Endothelial cell (in vitro differentiated cells): ENCODE measurements around the gene SMIM7. TPM values are rescaled to one million over a fixed set of nuclear protein-coding genes. Genes with fewer than 3 reads are reported as not detected.
"Not testable (repeated sequence)": the region's sequence is repeated elsewhere in the genome, so short reads cannot be mapped to it uniquely, and the experiment has no call there.

Experiments
- DNase-seq: peaks from one replicate; pipeline ENCODE4 v3.0.0; 2021; ENCODE audit warnings: low spot score
- H3K27ac Mint-ChIP-seq: one replicate; pipeline ENCODE4 v1.8.0; 2021; ENCODE audit warnings: mixed read lengths, inconsistent platforms; ENCODE audit not compliant: unreplicated experiment
- H3K27me3 Mint-ChIP-seq: one replicate; pipeline ENCODE4 v1.8.0; 2021; ENCODE audit warnings: mild to moderate bottlenecking, moderate library complexity, mixed read lengths, inconsistent platforms; ENCODE audit not compliant: unreplicated experiment
- H3K36me3 Mint-ChIP-seq: one replicate; pipeline ENCODE4 v1.8.0; 2021; ENCODE audit warnings: mild to moderate bottlenecking, low read depth, mixed read lengths, inconsistent platforms; ENCODE audit not compliant: unreplicated experiment
- H3K4me1 Mint-ChIP-seq: one replicate; pipeline ENCODE4 v1.8.0; 2021; ENCODE audit warnings: mild to moderate bottlenecking, mixed read lengths, inconsistent platforms; ENCODE audit not compliant: unreplicated experiment
- H3K4me3 Mint-ChIP-seq: one replicate; pipeline ENCODE4 v1.8.0; 2021; ENCODE audit warnings: mild to moderate bottlenecking, mixed read lengths, inconsistent platforms; ENCODE audit not compliant: unreplicated experiment
- H3K9me3 Mint-ChIP-seq: one replicate; pipeline ENCODE4 v1.8.0; 2021; ENCODE audit warnings: mixed read lengths, inconsistent platforms; ENCODE audit not compliant: unreplicated experiment
- total RNA-seq: library from RNA; stranded (reverse); fragmentation: NEBNext Ultra II Directional; extraction: Animal tissue kit (Norgen Biotek cat#: 25700); gene quantifications from one replicate; pipeline ENCODE4 v1.2.1, GENCODE V29; 2021; ENCODE audit not compliant: unreplicated experiment
- TF ChIP-seq, protein P1 (sequence below): fragments of 200-600 bp; sonication (generic); IDR thresholded peaks from one replicate; pipeline ENCODE4 v1.5.0; 2021; ENCODE audit warnings: antibody characterized with exemption; ENCODE audit not compliant: unreplicated experiment

Gene SMIM7
- total RNA-seq, 1 donor from 2014 or later = 53.2 TPM

DNA sequence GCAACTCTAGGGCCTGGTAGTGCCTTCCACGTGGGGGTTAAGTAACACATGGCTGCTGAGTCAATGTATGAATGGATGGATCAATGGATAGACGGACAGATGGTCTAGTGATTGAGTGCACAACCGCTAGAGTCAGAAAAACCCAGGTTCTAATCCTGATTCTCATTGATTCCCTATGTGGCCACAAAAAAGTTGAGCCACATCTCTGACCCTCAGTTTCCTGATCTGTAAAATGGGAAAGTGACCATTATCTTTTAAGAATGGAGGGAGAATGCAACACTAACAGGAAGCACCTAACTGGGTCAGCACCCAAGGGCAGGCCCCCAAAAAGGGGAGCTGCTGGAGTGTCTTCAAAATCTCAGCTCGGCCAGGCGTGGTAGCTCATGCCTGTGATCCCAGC, 2.6 kb downstream of the SMIM7 start:
- peaks cover 8% of the 10 kb centered on the region for H3K27me3 Mint-ChIP-seq
- H3K4me3 Mint-ChIP-seq = peak overlapping the region; percentile 63
- no peak for DNase-seq
- H3K27ac Mint-ChIP-seq = no peak overlapping the region
- TF ChIP-seq, protein P1, sequence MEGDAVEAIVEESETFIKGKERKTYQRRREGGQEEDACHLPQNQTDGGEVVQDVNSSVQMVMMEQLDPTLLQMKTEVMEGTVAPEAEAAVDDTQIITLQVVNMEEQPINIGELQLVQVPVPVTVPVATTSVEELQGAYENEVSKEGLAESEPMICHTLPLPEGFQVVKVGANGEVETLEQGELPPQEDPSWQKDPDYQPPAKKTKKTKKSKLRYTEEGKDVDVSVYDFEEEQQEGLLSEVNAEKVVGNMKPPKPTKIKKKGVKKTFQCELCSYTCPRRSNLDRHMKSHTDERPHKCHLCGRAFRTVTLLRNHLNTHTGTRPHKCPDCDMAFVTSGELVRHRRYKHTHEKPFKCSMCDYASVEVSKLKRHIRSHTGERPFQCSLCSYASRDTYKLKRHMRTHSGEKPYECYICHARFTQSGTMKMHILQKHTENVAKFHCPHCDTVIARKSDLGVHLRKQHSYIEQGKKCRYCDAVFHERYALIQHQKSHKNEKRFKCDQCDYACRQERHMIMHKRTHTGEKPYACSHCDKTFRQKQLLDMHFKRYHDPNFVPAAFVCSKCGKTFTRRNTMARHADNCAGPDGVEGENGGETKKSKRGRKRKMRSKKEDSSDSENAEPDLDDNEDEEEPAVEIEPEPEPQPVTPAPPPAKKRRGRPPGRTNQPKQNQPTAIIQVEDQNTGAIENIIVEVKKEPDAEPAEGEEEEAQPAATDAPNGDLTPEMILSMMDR = no peak
- peaks cover 37% of the 10 kb centered on the region for H3K36me3 Mint-ChIP-seq
- peaks cover 8% of the 10 kb centered on the region for H3K4me1 Mint-ChIP-seq
- H3K9me3 Mint-ChIP-seq = no peaks in the 10 kb centered on the region

GRCh38 chr19:16655727-16656126, 4.2 kb downstream of the SMIM7 start:
- no peak overlapping the region for H3K27ac Mint-ChIP-seq
- H3K4me3 Mint-ChIP-seq = no peak overlapping the region
- DNase-seq = no peak
- H3K4me1 Mint-ChIP-seq = peaks cover 8% of the 10 kb centered on the region
- peaks cover 10% of the 10 kb centered on the region for H3K27me3 Mint-ChIP-seq
- TF ChIP-seq, protein P1 = no peak
- no peaks in the 10 kb centered on the region for H3K9me3 Mint-ChIP-seq
- H3K36me3 Mint-ChIP-seq = peaks cover 50% of the 10 kb centered on the region

DNA sequence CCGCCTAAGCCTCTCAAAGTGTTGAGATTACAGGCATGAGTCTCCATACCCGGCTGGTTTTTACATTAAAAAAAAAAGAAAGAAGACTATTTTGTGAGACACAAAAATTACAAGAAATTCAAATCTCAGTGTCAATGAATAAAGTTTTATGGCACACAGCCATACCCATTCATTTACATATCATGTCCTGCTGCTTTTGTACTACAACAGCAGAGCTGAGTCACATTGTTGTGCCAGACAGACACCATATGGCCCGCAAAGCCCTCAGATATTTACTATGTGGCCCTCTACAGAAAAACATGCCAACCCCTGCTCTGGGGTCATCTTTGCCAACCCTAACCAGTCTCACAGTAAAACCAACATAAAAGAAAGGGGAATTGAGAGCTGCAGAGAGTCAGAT, 5.3 kb downstream of the SMIM7 start:
- no peak for DNase-seq
- H3K4me1 Mint-ChIP-seq = peaks cover 8% of the 10 kb centered on the region
- TF ChIP-seq, protein P1 = no peak
- H3K27ac Mint-ChIP-seq = no peak overlapping the region
- H3K27me3 Mint-ChIP-seq = peaks cover 10% of the 10 kb centered on the region
- peaks cover 52% of the 10 kb centered on the region for H3K36me3 Mint-ChIP-seq
- peak overlapping the region; percentile 60 for H3K4me3 Mint-ChIP-seq
- H3K9me3 Mint-ChIP-seq = no peaks in the 10 kb centered on the region

- Mint-ChIP-seq H3K27me3 (peaks cover 6% of the 10 kb centered on the region), H3K4me3 (no peak overlapping the region), H3K27ac (no peak overlapping the region), H3K36me3 (peaks cover 52% of the 10 kb centered on the region), H3K9me3 (no peaks in the 10 kb centered on the region), H3K4me1 (peaks cover 8% of the 10 kb centered on the region)
- TF ChIP-seq, protein P1 = no peak
- DNase-seq = no peak
These were observed 5.8 kb downstream of the SMIM7 start for GRCh38 chr19:16654140-16654539.

GRCh38 chr19:16652854-16653253, 7.1 kb downstream of the SMIM7 start:
- Mint-ChIP-seq H3K9me3 (no peaks in the 10 kb centered on the region), H3K27ac (no peak overlapping the region), H3K27me3 (peaks cover 2% of the 10 kb centered on the region), H3K4me1 (no peaks in the 10 kb centered on the region), H3K36me3 (peaks cover 42% of the 10 kb centered on the region), H3K4me3 (no peak overlapping the region)
- DNase-seq = no peak
- TF ChIP-seq, protein P1 = no peak

DNA sequence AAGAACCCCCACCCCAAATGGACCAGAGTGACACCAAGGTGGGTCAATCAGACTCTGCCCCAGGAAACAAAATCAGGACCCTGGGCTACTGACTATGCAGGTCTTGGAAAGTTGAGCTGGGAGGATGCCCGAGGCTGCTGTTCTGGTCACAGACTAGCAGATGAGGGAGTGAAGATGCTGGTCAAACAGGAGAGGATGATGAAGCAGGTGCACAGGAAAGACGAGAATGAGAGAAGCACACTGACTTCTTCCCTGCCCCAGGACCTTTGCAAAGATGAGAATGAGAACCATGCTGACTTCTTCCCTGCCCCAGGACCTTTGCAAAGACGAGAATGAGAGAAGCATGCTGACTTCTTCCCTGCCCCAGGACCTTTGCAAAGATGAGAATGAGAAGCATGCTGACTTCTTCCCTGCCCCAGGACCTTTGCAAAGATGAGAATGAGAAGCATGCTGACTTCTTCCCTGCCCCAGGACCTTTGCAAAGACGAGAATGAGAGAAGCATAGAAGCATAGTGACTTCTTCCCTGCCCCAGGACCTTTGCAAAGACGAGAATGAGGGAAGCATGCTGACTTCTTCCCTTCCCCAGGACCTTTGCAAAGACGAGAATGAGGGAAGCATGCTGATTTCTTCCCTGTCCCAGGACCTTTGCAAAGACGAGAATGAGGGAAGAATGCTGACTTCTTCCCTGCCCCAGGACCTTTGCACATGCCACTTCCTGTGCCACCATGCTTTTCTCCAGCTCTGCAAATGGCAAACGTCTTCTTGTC, 8.3 kb downstream of the SMIM7 start:
- H3K27me3 Mint-ChIP-seq, H3K4me1 Mint-ChIP-seq, H3K9me3 Mint-ChIP-seq, H3K27ac Mint-ChIP-seq, DNase-seq: not testable (repeated sequence)
- H3K4me3 Mint-ChIP-seq = peak overlapping the region; percentile 70
- H3K36me3 Mint-ChIP-seq = peaks cover 34% of the 10 kb centered on the region
